Measurements from ENCODE around the gene FHL2. TPM values are rescaled to one million over a fixed set of nuclear protein-coding genes. Genes with fewer than 3 reads are reported as not detected.

The FHL2 gene
- polyA plus RNA-seq, 1 donor (not counting 4 experiments of a cell fraction or from before 2014, with no cell fraction given) = 132 TPM

- dilution Hi-C loops (cut with MboI; ENCODE audit: extremely low pct_ligation_motif_present, low sequenced_read_pairs) = no loop called here
- Histone ChIP-seq H3K36me3 (ENCODE audit: control insufficient read depth in 2 of 2, extremely low read depth in 1 of 2, insufficient read depth in 2 of 2, low read length in 2 of 2) (peaks cover 8 to 14% of the 10 kb centered on the region in 2 experiments), H4K20me1 (ENCODE audit: control insufficient read depth, extremely low read depth, insufficient read depth, low read length) (no peaks in the 10 kb centered on the region), H3K4me1 (ENCODE audit: control insufficient read depth, extremely low read depth, insufficient read depth, low read length) (peaks cover 16% of the 10 kb centered on the region), H2AFZ (ENCODE audit: control insufficient read depth, low read length) (peak overlapping the region; percentile 99), H3K27ac (ENCODE audit: control insufficient read depth, insufficient read depth, low read length) (peak overlapping the region; percentile 99), H3K4me2 (ENCODE audit: control insufficient read depth, extremely low read depth, insufficient read depth, low read depth, low read length) (peak overlapping the region; percentile 90), H3K4me3 (ENCODE audit: control insufficient read depth in 2 of 3, extremely low read depth in 1 of 3, insufficient read depth in 2 of 3, low read depth in 1 of 3, low read length in 3 of 3) (peak overlapping the region; percentile 77 to 100 (median 99)), H3K27me3 (ENCODE audit: control insufficient read depth, extremely low read depth, insufficient read depth, low read length) (no peaks in the 10 kb centered on the region), H3K79me2 (ENCODE audit: control insufficient read depth, insufficient read depth, low read length) (peaks cover 50% of the 10 kb centered on the region), H3K9me3 (ENCODE audit: control insufficient read depth, low read depth, low read length) (no peaks in the 10 kb centered on the region), H3K9ac (ENCODE audit: control insufficient read depth, extremely low read depth, insufficient read depth, low read length) (peak overlapping the region; percentile 99), H3K9me1 (ENCODE audit: control insufficient read depth, extremely low read depth, insufficient read depth, low read length) (no peaks in the 10 kb centered on the region)
- FAIRE-seq (no peak), DNase-seq (ENCODE audit: low read depth, low spot score) (no peak)
- TF ChIP-seq EZH2 (IDR thresholded peaks at IDR 0.05; ENCODE audit: low read length) (no peak), CTCF (optimal IDR thresholded peaks at IDR 0.05 in 1 of 3, IDR thresholded peaks at IDR 0.05 in 1 of 3, conservative IDR thresholded peaks at IDR 0.05 in 1 of 3; ENCODE audit: extremely low read depth in 1 of 3, insufficient read depth in 2 of 3, low read length in 3 of 3) (no peak)
Measured at GRCh38 chr2:105336786-105337121, 62.1 kb downstream of the FHL2 start.

GRCh38 chr2:105335469-105335868 lies 63.4 kb downstream of the FHL2 start:
- no peak overlapping the region for H3K9ac ChIP-seq (ENCODE audit: control insufficient read depth, extremely low read depth, insufficient read depth, low read length)
- H3K4me2 ChIP-seq (ENCODE audit: control insufficient read depth, extremely low read depth, insufficient read depth, low read depth, low read length) = no peak overlapping the region
- H3K4me1 ChIP-seq (ENCODE audit: control insufficient read depth, extremely low read depth, insufficient read depth, low read length) = peaks cover 19% of the 10 kb centered on the region
- FAIRE-seq (no peak), DNase-seq (ENCODE audit: low read depth, low spot score) (no peak)
- TF ChIP-seq CTCF (optimal IDR thresholded peaks at IDR 0.05 in 1 of 3, IDR thresholded peaks at IDR 0.05 in 1 of 3, conservative IDR thresholded peaks at IDR 0.05 in 1 of 3; ENCODE audit: extremely low read depth in 1 of 3, insufficient read depth in 2 of 3, low read length in 3 of 3) = no peak
- no peak for TF ChIP-seq EZH2 (IDR thresholded peaks at IDR 0.05; ENCODE audit: low read length)
- H3K9me1 ChIP-seq (ENCODE audit: control insufficient read depth, extremely low read depth, insufficient read depth, low read length) = no peaks in the 10 kb centered on the region
- H2AFZ ChIP-seq (ENCODE audit: control insufficient read depth, low read length) = no peak overlapping the region
- H4K20me1 ChIP-seq (ENCODE audit: control insufficient read depth, extremely low read depth, insufficient read depth, low read length) = no peaks in the 10 kb centered on the region
- peaks cover 42% of the 10 kb centered on the region for H3K79me2 ChIP-seq (ENCODE audit: control insufficient read depth, insufficient read depth, low read length)
- H3K27ac ChIP-seq (ENCODE audit: control insufficient read depth, insufficient read depth, low read length) = no peak overlapping the region
- H3K4me3 ChIP-seq (ENCODE audit: control insufficient read depth in 2 of 3, extremely low read depth in 1 of 3, insufficient read depth in 2 of 3, low read depth in 1 of 3, low read length in 3 of 3) = no peak overlapping the region
- dilution Hi-C loops (cut with MboI; ENCODE audit: extremely low pct_ligation_motif_present, low sequenced_read_pairs) = no loop called here
- H3K9me3 ChIP-seq (ENCODE audit: control insufficient read depth, low read depth, low read length) = no peaks in the 10 kb centered on the region
- no peaks in the 10 kb centered on the region for H3K27me3 ChIP-seq (ENCODE audit: control insufficient read depth, extremely low read depth, insufficient read depth, low read length)
- peaks cover 3 to 5% of the 10 kb centered on the region in 2 experiments for H3K36me3 ChIP-seq (ENCODE audit: control insufficient read depth in 2 of 2, extremely low read depth in 1 of 2, insufficient read depth in 2 of 2, low read length in 2 of 2)
